Stimulated activated CD8-positive, alpha-beta memory T cell treated with anti-CD3 and anti-CD28 coated beads, Interleukin-2, amount 100 ng/mL, for 48 hours (primary cell): ENCODE results near the gene HOXB7.

Source experiments
- DNase-seq, 2 donors: peaks; one replicate each; pipeline ENCODE4 v3.0.0-alpha.2; 2020; ENCODE audit warnings: low read depth in 2 of 2

HOXB7 gene

GRCh38 chr17:48636177-48637018 lies 25.6 kb upstream of the HOXB7 start:
- peak; percentile 78 to 87 for DNase-seq

- DNase-seq = no peak
These were observed 23.8 kb upstream of the HOXB7 start for GRCh38 chr17:48634493-48635208.

GRCh38 chr17:48633266-48633677 lies 22.5 kb upstream of the HOXB7 start:
- no peak for DNase-seq

GRCh38 chr17:48632579-48633265 lies 21.9 kb upstream of the HOXB7 start:
- DNase-seq = no peak

GRCh38 chr17:48631693-48632578 lies 21.1 kb upstream of the HOXB7 start:
- DNase-seq = no peak

GRCh38 chr17:48630925-48631692 lies 20.3 kb upstream of the HOXB7 start:
- DNase-seq = no peak

GRCh38 chr17:48630009-48630924 lies 19.4 kb upstream of the HOXB7 start:
- no peak for DNase-seq

- no peak for DNase-seq
These were observed 18.6 kb upstream of the HOXB7 start for GRCh38 chr17:48629411-48629759.

- no peak for DNase-seq
These were observed 18.0 kb upstream of the HOXB7 start for GRCh38 chr17:48628649-48629410.

- no peak for DNase-seq
These were observed 17.1 kb upstream of the HOXB7 start for GRCh38 chr17:48627623-48628521.

GRCh38 chr17:48627118-48627597 lies 16.3 kb upstream of the HOXB7 start:
- DNase-seq = no peak

- DNase-seq = no peak
These were observed 15.7 kb upstream of the HOXB7 start, which contains the start of gene HOXB9 for GRCh38 chr17:48626245-48627117. Gene HOXB9, minus strand, starts transcription at chr17:48626358. Its CDS starts 89 bp downstream, at chr17:48626269.

- DNase-seq = no peak
These were observed 14.9 kb upstream of the HOXB7 start for GRCh38 chr17:48625495-48626244.

GRCh38 chr17:48624544-48625494 lies 14.0 kb upstream of the HOXB7 start:
- no peak for DNase-seq

- DNase-seq = no peak
These were observed 13.3 kb upstream of the HOXB7 start for GRCh38 chr17:48624118-48624517.
